Measurements from ENCODE around the gene IL6R. TPM values are rescaled to one million over a fixed set of nuclear protein-coding genes. Genes with fewer than 3 reads are reported as not detected.

IL6R gene
- total RNA-seq, 2 experiments from 2014 or later: 15.7 to 16.0 TPM

- peak overlapping the region; percentile 0 for H3K27ac Mint-ChIP-seq
- H3K27me3 Mint-ChIP-seq: peaks cover 25% of the 10 kb centered on the region
- H3K4me3 Mint-ChIP-seq: no peak overlapping the region
- CTCF ChIA-PET: interaction anchor here (2.3 kb wide), 1 partner anchor 21 kb away, joined by 7 read pairs; no protein-coding TSS in a partner anchor
- peaks cover 22% of the 10 kb centered on the region for H3K36me3 Mint-ChIP-seq (ENCODE audit: low read depth)
- POLR2A ChIA-PET: interaction anchor here (2.5 kb wide), 1 partner anchor 22 kb away, joined by 9 read pairs; no protein-coding TSS in a partner anchor
- no peak for DNase-seq
- no peaks in the 10 kb centered on the region for H3K9me3 Mint-ChIP-seq
- peaks cover 32% of the 10 kb centered on the region for H3K4me1 Mint-ChIP-seq
These were observed 41.1 kb downstream of the IL6R start for GRCh38 chr1:154446292-154446691.

- peaks cover 23% of the 10 kb centered on the region for H3K27me3 Mint-ChIP-seq
- no peak overlapping the region for H3K27ac Mint-ChIP-seq
- H3K9me3 Mint-ChIP-seq: no peaks in the 10 kb centered on the region
- no peak overlapping the region for H3K4me3 Mint-ChIP-seq
- H3K4me1 Mint-ChIP-seq: peaks cover 27% of the 10 kb centered on the region
- peaks cover 21% of the 10 kb centered on the region for H3K36me3 Mint-ChIP-seq (ENCODE audit: low read depth)
- ChIA-PET POLR2A (no interaction called here), CTCF (interaction anchor here (1.7 kb wide), 1 partner anchor 10 kb away, joined by 4 read pairs; no protein-coding TSS in a partner anchor)
- DNase-seq: no peak
These were observed 41.6 kb downstream of the IL6R start for GRCh38 chr1:154446789-154447188.

- H3K4me1 Mint-ChIP-seq: peaks cover 26% of the 10 kb centered on the region
- no peaks in the 10 kb centered on the region for H3K9me3 Mint-ChIP-seq
- peaks cover 20% of the 10 kb centered on the region for H3K36me3 Mint-ChIP-seq (ENCODE audit: low read depth)
- CTCF ChIA-PET: interaction anchor here (1.7 kb wide), 1 partner anchor 9 kb away, joined by 4 read pairs; no protein-coding TSS in a partner anchor
- H3K27ac Mint-ChIP-seq: no peak overlapping the region
- POLR2A ChIA-PET: interaction anchor here (0.6 kb wide), 1 partner anchor 16 kb away, joined by 3 read pairs; no protein-coding TSS in a partner anchor
- no peak for DNase-seq
- peaks cover 31% of the 10 kb centered on the region for H3K27me3 Mint-ChIP-seq
- no peak overlapping the region for H3K4me3 Mint-ChIP-seq
These were observed 43.2 kb downstream of the IL6R start for GRCh38 chr1:154448331-154448811.

GRCh38 chr1:154453161-154453560 lies 48.0 kb downstream of the IL6R start:
- no peaks in the 10 kb centered on the region for H3K9me3 Mint-ChIP-seq
- H3K4me1 Mint-ChIP-seq: peaks cover 20% of the 10 kb centered on the region
- no peak overlapping the region for H3K4me3 Mint-ChIP-seq
- H3K27me3 Mint-ChIP-seq: peaks cover 42% of the 10 kb centered on the region
- no peak for DNase-seq
- ChIA-PET POLR2A (no interaction called here), CTCF (no interaction called here)
- peaks cover 37% of the 10 kb centered on the region for H3K36me3 Mint-ChIP-seq (ENCODE audit: low read depth)
- no peak overlapping the region for H3K27ac Mint-ChIP-seq

- CTCF ChIA-PET: interaction anchor here (0.8 to 0.9 kb wide), 2 partner anchors 11 to 109 kb away, joined by 3 to 5 read pairs; no protein-coding TSS in a partner anchor
- H3K27ac Mint-ChIP-seq: no peak overlapping the region
- DNase-seq: no peak
- POLR2A ChIA-PET: no interaction called here
- peaks cover 20% of the 10 kb centered on the region for H3K4me1 Mint-ChIP-seq
- no peak overlapping the region for H3K4me3 Mint-ChIP-seq
- no peaks in the 10 kb centered on the region for H3K9me3 Mint-ChIP-seq
- peaks cover 39% of the 10 kb centered on the region for H3K36me3 Mint-ChIP-seq (ENCODE audit: low read depth)
- peaks cover 39% of the 10 kb centered on the region for H3K27me3 Mint-ChIP-seq
These were observed 48.6 kb downstream of the IL6R start for GRCh38 chr1:154453574-154454352.

GRCh38 chr1:154454386-154455120 lies 49.4 kb downstream of the IL6R start:
- POLR2A ChIA-PET: interaction anchor here (1.0 kb wide), 1 partner anchor 18 kb away, joined by 3 read pairs; no protein-coding TSS in a partner anchor
- no peak overlapping the region for H3K27ac Mint-ChIP-seq
- H3K36me3 Mint-ChIP-seq (ENCODE audit: low read depth): peaks cover 39% of the 10 kb centered on the region
- H3K27me3 Mint-ChIP-seq: peaks cover 39% of the 10 kb centered on the region
- no peaks in the 10 kb centered on the region for H3K9me3 Mint-ChIP-seq
- peaks cover 20% of the 10 kb centered on the region for H3K4me1 Mint-ChIP-seq
- CTCF ChIA-PET: interaction anchor here (0.8 to 0.9 kb wide), 2 partner anchors 12 to 110 kb away, joined by 3 to 5 read pairs; no protein-coding TSS in a partner anchor
- H3K4me3 Mint-ChIP-seq: no peak overlapping the region
- DNase-seq: no peak

- Mint-ChIP-seq H3K27me3 (peaks cover 32% of the 10 kb centered on the region), H3K4me1 (peaks cover 32% of the 10 kb centered on the region), H3K27ac (no peak overlapping the region), H3K36me3 (ENCODE audit: low read depth) (peaks cover 40% of the 10 kb centered on the region), H3K9me3 (no peaks in the 10 kb centered on the region), H3K4me3 (no peak overlapping the region)
- CTCF ChIA-PET: interaction anchor here (0.7 to 1.5 kb wide), 2 partner anchors 9 to 115 kb away, joined by 3 to 4 read pairs; no protein-coding TSS in a partner anchor
- POLR2A ChIA-PET: no interaction called here
- no peak for DNase-seq
These were observed 51.5 kb downstream of the IL6R start for GRCh38 chr1:154456631-154457030.

GRCh38 chr1:154459080-154459479 lies 53.9 kb downstream of the IL6R start:
- no peaks in the 10 kb centered on the region for H3K9me3 Mint-ChIP-seq
- peaks cover 13% of the 10 kb centered on the region for H3K27me3 Mint-ChIP-seq
- H3K27ac Mint-ChIP-seq: no peak overlapping the region
- H3K4me1 Mint-ChIP-seq: peaks cover 41% of the 10 kb centered on the region
- H3K4me3 Mint-ChIP-seq: no peak overlapping the region
- ChIA-PET CTCF (interaction anchor here (0.9 kb wide), 1 partner anchor 9 kb away, joined by 3 read pairs; no protein-coding TSS in a partner anchor), POLR2A (no interaction called here)
- DNase-seq: no peak
- H3K36me3 Mint-ChIP-seq (ENCODE audit: low read depth): peaks cover 27% of the 10 kb centered on the region

- Mint-ChIP-seq H3K36me3 (ENCODE audit: low read depth) (peaks cover 24% of the 10 kb centered on the region), H3K27ac (no peak overlapping the region), H3K4me1 (peaks cover 46% of the 10 kb centered on the region), H3K27me3 (peaks cover 6% of the 10 kb centered on the region), H3K4me3 (no peak overlapping the region), H3K9me3 (no peaks in the 10 kb centered on the region)
- DNase-seq: no peak
- CTCF ChIA-PET: interaction anchor here (0.7 to 1.3 kb wide), 3 partner anchors 19 to 115 kb away, joined by 3 to 4 read pairs (median 3); no protein-coding TSS in a partner anchor
- POLR2A ChIA-PET: interaction anchor here (1.0 kb wide), 1 partner anchor 18 kb away, joined by 3 read pairs; no protein-coding TSS in a partner anchor
These were observed 55.6 kb downstream of the IL6R start for GRCh38 chr1:154460695-154461260.

GRCh38 chr1:154463512-154463990 lies 58.4 kb downstream of the IL6R start:
- ChIA-PET CTCF (interaction anchor here (0.7 to 2.1 kb wide), 13 partner anchors 13 to 139 kb away, joined by 3 to 12 read pairs (median 3); partner anchors contain the start of gene ATP8B2), POLR2A (interaction anchor here (0.7 to 2.1 kb wide), 11 partner anchors 12 to 111 kb away, joined by 3 to 9 read pairs (median 3); no protein-coding TSS in a partner anchor)
- peaks cover 73% of the 10 kb centered on the region for H3K4me1 Mint-ChIP-seq
- DNase-seq: peak; percentile 79
- no peaks in the 10 kb centered on the region for H3K9me3 Mint-ChIP-seq
- peaks cover 11% of the 10 kb centered on the region for H3K36me3 Mint-ChIP-seq (ENCODE audit: low read depth)
- H3K4me3 Mint-ChIP-seq: peak overlapping the region; percentile 22
- H3K27me3 Mint-ChIP-seq: no peaks in the 10 kb centered on the region
- peak overlapping the region; percentile 75 for H3K27ac Mint-ChIP-seq

GRCh38 chr1:154465621-154466195 lies 60.6 kb downstream of the IL6R start:
- Mint-ChIP-seq H3K4me3 (no peak overlapping the region), H3K9me3 (no peaks in the 10 kb centered on the region), H3K4me1 (peaks cover 68% of the 10 kb centered on the region), H3K27me3 (peaks cover 2% of the 10 kb centered on the region), H3K36me3 (ENCODE audit: low read depth) (peaks cover 6% of the 10 kb centered on the region), H3K27ac (peak overlapping the region; percentile 30)
- DNase-seq: no peak
- CTCF ChIA-PET: interaction anchor here (0.5 to 1.8 kb wide), 7 partner anchors 10 to 190 kb away, joined by 3 to 7 read pairs (median 3); no protein-coding TSS in a partner anchor
- POLR2A ChIA-PET: interaction anchor here (0.6 to 1.9 kb wide), 7 partner anchors 45 to 117 kb away, joined by 3 to 5 read pairs (median 3); no protein-coding TSS in a partner anchor

- Mint-ChIP-seq H3K4me1 (peaks cover 65% of the 10 kb centered on the region), H3K27me3 (peaks cover 3% of the 10 kb centered on the region), H3K4me3 (no peak overlapping the region), H3K27ac (peak overlapping the region; percentile 44), H3K36me3 (ENCODE audit: low read depth) (peaks cover 4% of the 10 kb centered on the region), H3K9me3 (no peaks in the 10 kb centered on the region)
- ChIA-PET POLR2A (interaction anchor here (1.4 to 1.9 kb wide), 4 partner anchors 28 to 118 kb away, joined by 3 to 5 read pairs (median 4); no protein-coding TSS in a partner anchor), CTCF (interaction anchor here (0.9 to 1.8 kb wide), 4 partner anchors 10 to 137 kb away, joined by 3 to 7 read pairs (median 4); no protein-coding TSS in a partner anchor)
- no peak for DNase-seq
These were observed 61.1 kb downstream of the IL6R start for GRCh38 chr1:154466206-154466605.

Measured in activated CD4-positive, alpha-beta memory T cell treated with anti-CD3 and anti-CD28 coated beads, Interleukin-2, amount 10 ng/mL, durations not matched to agents 7 days and 5 days (primary cell).